Measurements from ENCODE around the gene PCDHA13.

GRCh38 chr5:140875085-140876065 is 6.5 kb upstream of the PCDHA13 start, which contains the start of gene PCDHA12:
- TF ChIP-seq CREB1 (IDR thresholded peaks at IDR 0.05; ENCODE audit: low read depth) (no peak), TAF1 (IDR thresholded peaks at IDR 0.05; ENCODE audit: low read depth) (no peak)
- TF ChIP-seq, protein P1, sequence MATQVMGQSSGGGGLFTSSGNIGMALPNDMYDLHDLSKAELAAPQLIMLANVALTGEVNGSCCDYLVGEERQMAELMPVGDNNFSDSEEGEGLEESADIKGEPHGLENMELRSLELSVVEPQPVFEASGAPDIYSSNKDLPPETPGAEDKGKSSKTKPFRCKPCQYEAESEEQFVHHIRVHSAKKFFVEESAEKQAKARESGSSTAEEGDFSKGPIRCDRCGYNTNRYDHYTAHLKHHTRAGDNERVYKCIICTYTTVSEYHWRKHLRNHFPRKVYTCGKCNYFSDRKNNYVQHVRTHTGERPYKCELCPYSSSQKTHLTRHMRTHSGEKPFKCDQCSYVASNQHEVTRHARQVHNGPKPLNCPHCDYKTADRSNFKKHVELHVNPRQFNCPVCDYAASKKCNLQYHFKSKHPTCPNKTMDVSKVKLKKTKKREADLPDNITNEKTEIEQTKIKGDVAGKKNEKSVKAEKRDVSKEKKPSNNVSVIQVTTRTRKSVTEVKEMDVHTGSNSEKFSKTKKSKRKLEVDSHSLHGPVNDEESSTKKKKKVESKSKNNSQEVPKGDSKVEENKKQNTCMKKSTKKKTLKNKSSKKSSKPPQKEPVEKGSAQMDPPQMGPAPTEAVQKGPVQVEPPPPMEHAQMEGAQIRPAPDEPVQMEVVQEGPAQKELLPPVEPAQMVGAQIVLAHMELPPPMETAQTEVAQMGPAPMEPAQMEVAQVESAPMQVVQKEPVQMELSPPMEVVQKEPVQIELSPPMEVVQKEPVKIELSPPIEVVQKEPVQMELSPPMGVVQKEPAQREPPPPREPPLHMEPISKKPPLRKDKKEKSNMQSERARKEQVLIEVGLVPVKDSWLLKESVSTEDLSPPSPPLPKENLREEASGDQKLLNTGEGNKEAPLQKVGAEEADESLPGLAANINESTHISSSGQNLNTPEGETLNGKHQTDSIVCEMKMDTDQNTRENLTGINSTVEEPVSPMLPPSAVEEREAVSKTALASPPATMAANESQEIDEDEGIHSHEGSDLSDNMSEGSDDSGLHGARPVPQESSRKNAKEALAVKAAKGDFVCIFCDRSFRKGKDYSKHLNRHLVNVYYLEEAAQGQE (IDR thresholded peaks at IDR 0.05; ENCODE audit: low read depth): no peak
